Choroid plexus epithelial cell (primary cell): ENCODE data around the gene L2HGDH.

ENCODE experiments used
- DNase-seq: peaks from one replicate; pipeline ENCODE4 v3.0.0-alpha.2; 2010; ENCODE audit warnings: low read depth
- H3K4me3 ChIP-seq: 2 replicates; pipeline ENCODE4 v1.5.1; 2011; ENCODE audit warnings: low read depth, mild to moderate bottlenecking, control low read depth, low read length, moderate library complexity
- CTCF ChIP-seq: conservative IDR thresholded peaks from 2 replicates; pipeline ENCODE4 v1.5.1; 2011; ENCODE audit warnings: low read depth, mild to moderate bottlenecking, control low read depth, inconsistent platforms, low read length, moderate library complexity

The L2HGDH gene

DNA sequence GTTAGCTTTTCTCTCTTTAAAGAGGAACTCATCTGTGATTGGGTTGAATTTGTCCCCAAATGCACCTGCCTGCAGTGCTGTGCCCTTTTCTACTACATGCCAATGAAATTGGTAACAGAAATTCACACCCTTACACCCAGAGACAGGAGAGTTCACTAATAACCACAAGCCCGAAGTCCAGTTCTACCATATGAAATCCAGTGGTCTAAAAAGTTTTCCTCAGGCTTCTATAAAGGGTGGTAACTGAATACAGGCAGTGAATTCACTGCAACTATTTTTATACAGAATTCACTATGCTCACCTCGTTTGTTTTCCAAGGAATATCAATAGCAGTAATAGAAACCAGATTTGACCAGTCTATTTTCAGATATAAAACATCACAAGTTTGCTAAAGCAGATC, 49.2 kb downstream of the L2HGDH start:
- H3K4me3 ChIP-seq: no peak overlapping the region
- no peak for DNase-seq
- TF ChIP-seq CTCF: no peak

- TF ChIP-seq CTCF: peak; percentile 71
- H3K4me3 ChIP-seq: no peak overlapping the region
- peak; percentile 78 for DNase-seq
Observed at GRCh38 chr14:50260511-50260910, 51.5 kb downstream of the L2HGDH start.

DNA sequence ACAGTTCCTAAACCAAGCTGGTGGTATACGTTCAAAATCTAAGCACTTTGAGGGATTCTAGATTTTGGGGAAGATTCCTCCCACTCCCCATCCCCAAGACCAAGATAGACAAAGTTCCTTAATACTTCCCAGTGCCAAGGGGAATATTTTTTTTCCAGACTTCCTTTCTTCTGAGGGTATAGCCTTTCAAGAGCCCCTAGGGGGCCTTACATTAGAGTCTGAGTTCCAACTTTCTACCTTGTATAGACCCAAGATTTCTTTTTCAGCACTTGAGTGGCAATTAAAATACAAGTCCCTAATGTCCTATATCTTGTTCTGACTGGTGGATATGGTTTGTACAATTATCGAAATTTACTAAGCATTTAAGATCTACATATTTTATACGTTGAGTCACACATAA, 52.0 kb downstream of the L2HGDH start:
- no peak for TF ChIP-seq CTCF
- H3K4me3 ChIP-seq: no peak overlapping the region
- DNase-seq: no peak

GRCh38 chr14:50257732-50258131, 54.3 kb downstream of the L2HGDH start:
- no peak for TF ChIP-seq CTCF
- DNase-seq: no peak
- no peak overlapping the region for H3K4me3 ChIP-seq

GRCh38 chr14:50254248-50254647, 57.8 kb downstream of the L2HGDH start:
- TF ChIP-seq CTCF: no peak
- no peak for DNase-seq

GRCh38 chr14:50249136-50249775, 62.8 kb downstream of the L2HGDH start:
- H3K4me3 ChIP-seq: no peak overlapping the region
- DNase-seq: no peak
- TF ChIP-seq CTCF: no peak

More at GRCh38 chr14:50254248-50254647, 57.8 kb downstream of the L2HGDH start:
- H3K4me3 ChIP-seq: no peak overlapping the region

- TF ChIP-seq CTCF: no peak
- DNase-seq: no peak
- no peak overlapping the region for H3K4me3 ChIP-seq
Observed at GRCh38 chr14:50247245-50247644, 64.8 kb downstream of the L2HGDH start.
